Measurements from ENCODE around the gene CTSH.

CTSH gene

GRCh38 chr15:78927077-78927790 is 17.6 kb downstream of the CTSH start:
- TF ChIP-seq CTCF (conservative IDR thresholded peaks at IDR 0.05; ENCODE audit: control insufficient read depth, insufficient read depth, low read depth, low read length), result no peak
- H3K4me3 ChIP-seq (ENCODE audit: control insufficient read depth, low read depth, low read length), result no peak overlapping the region
- DNase-seq (ENCODE audit: low read depth), result no peak

GRCh38 chr15:78925956-78926743 is 18.7 kb downstream of the CTSH start:
- no peak for DNase-seq (ENCODE audit: low read depth)
- H3K4me3 ChIP-seq (ENCODE audit: control insufficient read depth, low read depth, low read length), result no peak overlapping the region
- TF ChIP-seq CTCF (conservative IDR thresholded peaks at IDR 0.05; ENCODE audit: control insufficient read depth, insufficient read depth, low read depth, low read length), result no peak

GRCh38 chr15:78925076-78925624 is 19.7 kb downstream of the CTSH start:
- TF ChIP-seq CTCF (conservative IDR thresholded peaks at IDR 0.05; ENCODE audit: control insufficient read depth, insufficient read depth, low read depth, low read length), result no peak

GRCh38 chr15:78923480-78924360 is 21.1 kb downstream of the CTSH start:
- DNase-seq (ENCODE audit: low read depth), result no peak
- TF ChIP-seq CTCF (conservative IDR thresholded peaks at IDR 0.05; ENCODE audit: control insufficient read depth, insufficient read depth, low read depth, low read length), result no peak

More at GRCh38 chr15:78925076-78925624, 19.7 kb downstream of the CTSH start:
- H3K4me3 ChIP-seq (ENCODE audit: control insufficient read depth, low read depth, low read length), result no peak overlapping the region
- no peak for DNase-seq (ENCODE audit: low read depth)

GRCh38 chr15:78923015-78923414 is 21.8 kb downstream of the CTSH start:
- no peak for DNase-seq (ENCODE audit: low read depth)
- H3K4me3 ChIP-seq (ENCODE audit: control insufficient read depth, low read depth, low read length), result no peak overlapping the region
- TF ChIP-seq CTCF (conservative IDR thresholded peaks at IDR 0.05; ENCODE audit: control insufficient read depth, insufficient read depth, low read depth, low read length), result no peak

More at GRCh38 chr15:78923480-78924360, 21.1 kb downstream of the CTSH start:
- H3K4me3 ChIP-seq (ENCODE audit: control insufficient read depth, low read depth, low read length), result no peak overlapping the region

GRCh38 chr15:78922527-78922926 is 22.3 kb downstream of the CTSH start:
- TF ChIP-seq CTCF (conservative IDR thresholded peaks at IDR 0.05; ENCODE audit: control insufficient read depth, insufficient read depth, low read depth, low read length), result no peak
- no peak overlapping the region for H3K4me3 ChIP-seq (ENCODE audit: control insufficient read depth, low read depth, low read length)
- no peak for DNase-seq (ENCODE audit: low read depth)

Measured in fibroblast of mammary gland (primary cell).